ENCODE results near the gene DNAAF8. TPM values are rescaled to one million over a fixed set of nuclear protein-coding genes. Genes with fewer than 3 reads are reported as not detected.

Gene DNAAF8
- total RNA-seq, 1 donor from 2014 or later = 1.2 TPM

- Mint-ChIP-seq H3K4me1 (ENCODE audit: unreplicated experiment) (peaks cover 15% of the 10 kb centered on the region), H3K27ac (ENCODE audit: unreplicated experiment) (peak within 1 kb of the TSS; percentile 67), H3K4me3 (ENCODE audit: unreplicated experiment) (peak within 1 kb of the TSS; percentile 80), H3K27me3 (ENCODE audit: unreplicated experiment) (no peaks in the 10 kb centered on the region), H3K9me3 (ENCODE audit: unreplicated experiment) (no peaks in the 10 kb centered on the region), H3K36me3 (ENCODE audit: unreplicated experiment) (peaks cover 8% of the 10 kb centered on the region)
- DNase-seq (ENCODE audit: extremely low spot score, unreplicated experiment) = peak; percentile 99
- TF ChIP-seq CTCF (IDR thresholded peaks at IDR 0.05) = peak; percentile 51
Observed at GRCh38 chr16:4693296-4693955, 40.9 kb upstream of the DNAAF8 start, which contains the start of gene NUDT16L1. Gene NUDT16L1, plus strand, starts transcription at chr16:4693562. Its CDS starts 165 bp downstream, at chr16:4693727.

GRCh38 chr16:4693956-4694641 is 40.2 kb upstream of the DNAAF8 start:
- no peak for DNase-seq (ENCODE audit: extremely low spot score, unreplicated experiment)
- H3K36me3 Mint-ChIP-seq (ENCODE audit: unreplicated experiment) = peaks cover 8% of the 10 kb centered on the region
- no peaks in the 10 kb centered on the region for H3K27me3 Mint-ChIP-seq (ENCODE audit: unreplicated experiment)
- H3K4me3 Mint-ChIP-seq (ENCODE audit: unreplicated experiment) = peak overlapping the region; percentile 74
- H3K27ac Mint-ChIP-seq (ENCODE audit: unreplicated experiment) = peak overlapping the region; percentile 50
- peaks cover 15% of the 10 kb centered on the region for H3K4me1 Mint-ChIP-seq (ENCODE audit: unreplicated experiment)
- no peak for TF ChIP-seq CTCF (IDR thresholded peaks at IDR 0.05)
- no peaks in the 10 kb centered on the region for H3K9me3 Mint-ChIP-seq (ENCODE audit: unreplicated experiment)

- DNase-seq (ENCODE audit: extremely low spot score, unreplicated experiment) = no peak
- Mint-ChIP-seq H3K4me1 (ENCODE audit: unreplicated experiment) (peaks cover 15% of the 10 kb centered on the region), H3K27ac (ENCODE audit: unreplicated experiment) (peak overlapping the region; percentile 50), H3K27me3 (ENCODE audit: unreplicated experiment) (no peaks in the 10 kb centered on the region), H3K9me3 (ENCODE audit: unreplicated experiment) (no peaks in the 10 kb centered on the region), H3K4me3 (ENCODE audit: unreplicated experiment) (peak overlapping the region; percentile 74), H3K36me3 (ENCODE audit: unreplicated experiment) (peaks cover 10% of the 10 kb centered on the region)
- TF ChIP-seq CTCF (IDR thresholded peaks at IDR 0.05) = no peak
Observed at GRCh38 chr16:4694642-4695451, 39.5 kb upstream of the DNAAF8 start.

GRCh38 chr16:4695473-4696171 is 38.7 kb upstream of the DNAAF8 start:
- Mint-ChIP-seq H3K9me3 (ENCODE audit: unreplicated experiment) (no peaks in the 10 kb centered on the region), H3K4me1 (ENCODE audit: unreplicated experiment) (peaks cover 15% of the 10 kb centered on the region), H3K4me3 (ENCODE audit: unreplicated experiment) (peak overlapping the region; percentile 74), H3K36me3 (ENCODE audit: unreplicated experiment) (peaks cover 12% of the 10 kb centered on the region), H3K27me3 (ENCODE audit: unreplicated experiment) (no peaks in the 10 kb centered on the region), H3K27ac (ENCODE audit: unreplicated experiment) (no peak overlapping the region)
- no peak for TF ChIP-seq CTCF (IDR thresholded peaks at IDR 0.05)
- DNase-seq (ENCODE audit: extremely low spot score, unreplicated experiment) = no peak
